MM.1S (cell line): ENCODE data around the gene MPC1L.

Experiments used
- DNase-seq: peaks from one replicate; pipeline ENCODE4 v3.0.0-alpha.2; 2015
- H2AFZ ChIP-seq: fragments of 300-600 bp; sonication (generic); 2 replicates; pipeline ENCODE4 v1.6.0; 2016; ENCODE audit warnings: antibody characterized with exemption, low read length
- H3F3A ChIP-seq: fragments of 300-600 bp; sonication (generic); 2 replicates; pipeline ENCODE4 v1.6.1; 2016; ENCODE audit warnings: mild to moderate bottlenecking, antibody characterized with exemption, low read length, moderate library complexity, mixed read lengths; ENCODE audit not compliant: insufficient read depth
- H3K27ac ChIP-seq: fragments of 300-600 bp; sonication (generic); 2 replicates; pipeline ENCODE4 v1.5.1; 2016; ENCODE audit warnings: mild to moderate bottlenecking, low read length
- H3K27me3 ChIP-seq: fragments of 300-600 bp; sonication (generic); replicated peaks from 2 replicates; pipeline ENCODE4 v1.6.0; 2016; ENCODE audit warnings: low read length; ENCODE audit not compliant: insufficient read depth
- H3K36me3 ChIP-seq: fragments of 300-600 bp; sonication (generic); replicated peaks from 2 replicates; pipeline ENCODE4 v1.6.1; 2016; ENCODE audit warnings: mild to moderate bottlenecking, low read length, mixed read lengths; ENCODE audit not compliant: insufficient read depth
- H3K4me1 ChIP-seq: fragments of 300-600 bp; sonication (generic); 2 replicates; pipeline ENCODE4 v1.6.1; 2016; ENCODE audit warnings: low read length, mixed read lengths
- H3K4me2 ChIP-seq: fragments of 300-600 bp; sonication (generic); 2 replicates; pipeline ENCODE4 v1.6.0; 2016; ENCODE audit warnings: low read depth, low read length
- H3K4me3 ChIP-seq: fragments of 300-600 bp; sonication (generic); 2 replicates; pipeline ENCODE4 v1.5.1; 2016; ENCODE audit warnings: low read length, mixed read lengths
- H3K79me2 ChIP-seq: fragments of 300-600 bp; sonication (generic); 2 replicates; pipeline ENCODE4 v1.6.1; 2016; ENCODE audit warnings: mixed run types, low read length, mixed read lengths
- H3K9ac ChIP-seq: fragments of 300-600 bp; sonication (generic); 2 replicates; pipeline ENCODE4 v1.6.1; 2016; ENCODE audit warnings: low read length, mixed read lengths
- H3K9me2 ChIP-seq: fragments of 300-600 bp; sonication (generic); replicated peaks from 2 replicates; pipeline ENCODE4 v1.6.1; 2016; ENCODE audit warnings: mild to moderate bottlenecking, low read length, mixed read lengths; ENCODE audit not compliant: insufficient read depth
- H3K9me3 ChIP-seq: fragments of 300-600 bp; sonication (generic); replicated peaks from 2 replicates; pipeline ENCODE4 v1.6.1; 2016; ENCODE audit warnings: mild to moderate bottlenecking, low read length, mixed read lengths; ENCODE audit not compliant: insufficient read depth
- H4K20me1 ChIP-seq: fragments of 300-600 bp; sonication (generic); 2 replicates; pipeline ENCODE4 v1.6.1; 2016; ENCODE audit warnings: mild to moderate bottlenecking, low read length, moderate library complexity, mixed read lengths; ENCODE audit not compliant: insufficient read depth
- EZH2 ChIP-seq: fragments of 300-600 bp; sonication (generic); optimal IDR thresholded peaks from 2 replicates; pipeline ENCODE3; 2017; ENCODE audit warnings: low read depth, mild to moderate bottlenecking, antibody characterized with exemption, low read length, mixed read lengths
- EZH2phosphoT487 ChIP-seq: fragments of 300-600 bp; sonication (generic); IDR thresholded peaks from 2 replicates; pipeline ENCODE4 v1.6.1; 2018; ENCODE audit warnings: antibody characterized with exemption, low read length
- TF ChIP-seq, protein P1 (sequence below): fragments of 300-600 bp; sonication (generic); IDR thresholded peaks from 2 replicates; pipeline ENCODE4 v1.5.1; 2016; ENCODE audit warnings: antibody characterized with exemption, low read length, mixed read lengths

Gene MPC1L

DNA sequence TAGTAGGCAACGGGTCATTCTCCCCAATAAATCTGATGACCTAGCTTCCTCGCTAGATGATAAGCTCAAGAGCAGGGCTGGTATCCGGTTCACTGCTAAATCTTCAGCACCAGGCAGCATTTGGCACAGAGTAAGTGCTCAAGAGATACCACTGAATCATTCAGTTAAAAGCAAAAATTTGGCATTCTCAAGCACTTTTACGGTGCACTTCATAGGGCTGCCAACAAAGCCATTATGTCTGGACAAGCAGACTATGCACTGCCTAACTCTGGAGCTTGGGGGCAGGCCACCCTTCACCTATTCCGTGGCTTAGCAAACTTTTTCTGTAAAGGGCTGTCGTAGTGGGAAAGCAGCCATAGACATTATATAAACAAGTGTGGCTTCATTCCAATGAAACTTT lies 47.9 kb downstream of the MPC1L start:
- DNase-seq, result no peak
- Histone ChIP-seq H3K27ac (no peak overlapping the region), H3K79me2 (no peaks in the 10 kb centered on the region), H3K9me3 (no peaks in the 10 kb centered on the region), H3K4me3 (no peak overlapping the region), H2AFZ (no peak overlapping the region), H3K36me3 (no peaks in the 10 kb centered on the region), H3K4me2 (no peak overlapping the region), H3K9me2 (no peaks in the 10 kb centered on the region), H3F3A (no peaks in the 10 kb centered on the region), H3K27me3 (no peaks in the 10 kb centered on the region), H4K20me1 (no peaks in the 10 kb centered on the region), H3K9ac (no peak overlapping the region), H3K4me1 (no peaks in the 10 kb centered on the region)
- TF ChIP-seq EZH2 (no peak), EZH2phosphoT487 (no peak)
- TF ChIP-seq, protein P1, sequence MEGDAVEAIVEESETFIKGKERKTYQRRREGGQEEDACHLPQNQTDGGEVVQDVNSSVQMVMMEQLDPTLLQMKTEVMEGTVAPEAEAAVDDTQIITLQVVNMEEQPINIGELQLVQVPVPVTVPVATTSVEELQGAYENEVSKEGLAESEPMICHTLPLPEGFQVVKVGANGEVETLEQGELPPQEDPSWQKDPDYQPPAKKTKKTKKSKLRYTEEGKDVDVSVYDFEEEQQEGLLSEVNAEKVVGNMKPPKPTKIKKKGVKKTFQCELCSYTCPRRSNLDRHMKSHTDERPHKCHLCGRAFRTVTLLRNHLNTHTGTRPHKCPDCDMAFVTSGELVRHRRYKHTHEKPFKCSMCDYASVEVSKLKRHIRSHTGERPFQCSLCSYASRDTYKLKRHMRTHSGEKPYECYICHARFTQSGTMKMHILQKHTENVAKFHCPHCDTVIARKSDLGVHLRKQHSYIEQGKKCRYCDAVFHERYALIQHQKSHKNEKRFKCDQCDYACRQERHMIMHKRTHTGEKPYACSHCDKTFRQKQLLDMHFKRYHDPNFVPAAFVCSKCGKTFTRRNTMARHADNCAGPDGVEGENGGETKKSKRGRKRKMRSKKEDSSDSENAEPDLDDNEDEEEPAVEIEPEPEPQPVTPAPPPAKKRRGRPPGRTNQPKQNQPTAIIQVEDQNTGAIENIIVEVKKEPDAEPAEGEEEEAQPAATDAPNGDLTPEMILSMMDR, result no peak
